ENCODE results near the gene PPTC7.
"Not testable (repeated sequence)": the region's sequence is repeated elsewhere in the genome, so short reads cannot be mapped to it uniquely, and the experiment has no call there.

Gene PPTC7

DNA sequence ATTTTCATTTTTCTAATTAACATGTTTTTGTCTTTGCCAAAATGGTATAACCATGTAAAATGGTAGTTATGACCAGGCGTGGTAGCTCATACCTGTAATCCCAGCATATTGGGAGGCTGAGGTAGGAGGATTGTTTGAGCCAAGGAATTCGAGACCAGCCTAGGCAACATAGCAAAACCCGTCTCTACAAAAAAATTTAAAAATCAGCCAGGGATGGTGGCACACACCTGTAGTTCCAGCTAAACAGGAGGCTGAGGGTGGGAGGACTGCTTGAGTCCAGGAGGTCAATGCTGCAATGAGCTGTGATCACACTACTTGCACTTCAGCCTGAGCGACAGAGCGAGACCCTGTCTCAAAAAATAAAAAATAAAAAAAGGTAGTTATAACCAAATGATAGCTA is 23.1 kb downstream of the PPTC7 start:
- DNase-seq = no peak

GRCh38 chr12:110558945-110559344 is 24.2 kb downstream of the PPTC7 start:
- DNase-seq = not testable (repeated sequence)

DNA sequence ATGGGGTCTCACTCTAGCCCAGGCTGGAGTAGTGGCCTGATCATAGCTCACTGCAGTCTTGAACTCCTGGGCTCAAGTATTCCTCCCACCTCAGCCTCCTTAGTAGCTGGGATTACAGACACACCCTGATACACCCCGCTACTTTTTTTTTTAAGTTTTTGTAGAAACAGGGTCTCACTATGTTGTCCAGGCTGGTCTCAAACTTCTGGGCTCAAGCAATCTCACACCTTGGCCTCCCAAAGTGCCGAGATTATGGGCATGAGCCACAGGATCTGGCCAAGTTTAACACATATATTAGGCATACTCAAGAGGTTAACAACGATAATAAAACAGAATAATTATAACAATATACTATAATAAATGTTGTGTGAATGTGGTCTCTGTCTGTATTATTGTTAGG is 25.8 kb downstream of the PPTC7 start:
- no peak for DNase-seq

DNA sequence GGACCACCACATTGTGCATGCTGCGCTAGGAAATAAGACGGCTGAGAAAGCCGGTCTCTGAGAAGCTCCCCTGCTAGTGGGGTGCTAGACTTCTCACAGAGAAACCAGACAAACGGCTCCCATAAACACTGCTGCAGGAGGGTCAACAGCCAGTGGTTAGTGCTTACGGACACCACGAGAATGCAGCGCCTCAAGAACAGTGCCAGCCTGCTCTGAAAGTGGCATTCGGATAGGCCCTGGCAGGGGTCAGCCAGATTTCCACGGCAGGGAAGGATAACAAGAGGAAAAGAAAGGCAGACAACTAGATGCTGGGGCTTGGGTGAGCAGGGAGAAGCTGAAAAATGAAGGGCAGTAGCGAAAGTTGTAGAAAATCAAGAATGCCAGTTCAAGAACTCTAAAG is 26.4 kb downstream of the PPTC7 start:
- DNase-seq = no peak

- DNase-seq = no peak
Observed at GRCh38 chr12:110555577-110556406, 27.3 kb downstream of the PPTC7 start.

DNA sequence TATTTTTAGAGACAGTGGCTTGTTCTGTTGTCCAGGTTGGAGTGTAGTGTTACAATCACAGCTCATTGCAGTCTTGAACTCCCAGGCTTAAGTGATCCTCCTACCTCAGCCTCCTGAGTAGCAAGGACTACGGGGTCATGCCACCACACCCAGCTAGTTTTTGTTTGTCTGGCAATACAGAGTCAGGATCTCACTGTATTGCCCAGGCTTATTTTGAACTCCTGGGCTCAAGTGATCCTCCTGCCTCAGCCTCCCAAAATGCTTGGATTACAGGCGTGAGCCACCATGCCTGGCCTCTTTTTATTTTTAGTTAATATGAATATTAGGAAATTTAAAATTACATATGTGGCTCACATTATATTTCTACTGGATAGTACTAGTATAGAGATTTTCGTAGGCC is 28.9 kb downstream of the PPTC7 start:
- DNase-seq = no peak

DNA sequence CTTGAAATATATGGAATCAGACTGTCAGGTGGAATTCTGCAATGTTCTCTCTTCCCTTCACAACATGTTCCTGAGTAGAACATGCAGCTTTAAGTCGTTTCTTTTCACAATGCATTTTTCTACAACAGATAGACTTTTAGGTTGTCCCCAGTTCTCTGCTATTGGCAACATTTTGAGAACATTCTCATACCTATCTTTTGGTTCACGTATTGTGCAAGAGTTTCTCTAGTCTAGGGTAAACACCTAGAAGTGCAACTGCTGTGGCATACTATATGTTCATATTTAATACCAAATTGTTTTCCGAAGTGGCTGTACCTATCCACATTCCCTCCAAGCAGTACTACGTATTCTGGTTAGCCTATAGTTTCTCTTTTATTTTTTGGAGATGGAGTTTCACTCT is 32.1 kb downstream of the PPTC7 start:
- DNase-seq = no peak

DNA sequence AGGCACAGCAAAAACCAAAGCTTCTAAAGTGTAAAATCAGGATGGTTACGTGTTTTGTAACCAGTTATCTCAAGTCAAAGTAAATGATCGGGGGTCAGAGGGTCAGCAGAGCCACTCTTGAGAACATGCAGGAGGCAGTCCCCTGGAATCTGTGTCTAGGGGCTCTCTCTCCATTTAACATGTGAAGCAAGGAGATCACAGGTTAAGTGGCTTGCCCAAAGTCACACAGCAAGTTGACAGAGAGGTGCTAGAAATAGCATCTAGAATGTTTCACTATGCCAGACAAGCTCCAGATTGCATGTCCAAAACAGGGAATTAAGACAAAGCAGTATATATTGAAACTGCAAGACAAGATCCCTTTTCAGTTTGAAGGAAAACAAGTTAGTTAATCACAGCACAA is 33.4 kb downstream of the PPTC7 start:
- DNase-seq = no peak

DNA sequence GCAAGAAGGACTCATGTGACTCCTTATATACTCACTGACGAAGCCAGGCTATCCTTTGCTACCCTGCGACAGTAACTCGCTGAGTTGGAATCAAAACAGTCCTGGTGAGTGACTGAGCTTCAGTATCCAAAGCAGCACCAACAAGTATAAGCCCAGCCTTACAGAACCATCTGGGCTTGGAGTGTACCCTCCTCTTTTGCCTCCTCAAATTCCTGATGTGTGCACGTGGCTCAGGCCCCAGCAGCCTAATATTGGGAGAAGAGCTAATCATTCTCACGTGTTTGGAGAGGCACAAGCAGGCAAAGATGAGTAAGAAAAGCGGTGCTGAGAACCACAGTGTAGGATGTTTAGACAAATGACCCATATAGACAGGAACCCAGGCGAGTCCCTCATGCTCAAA is 34.4 kb downstream of the PPTC7 start:
- DNase-seq = no peak

DNA sequence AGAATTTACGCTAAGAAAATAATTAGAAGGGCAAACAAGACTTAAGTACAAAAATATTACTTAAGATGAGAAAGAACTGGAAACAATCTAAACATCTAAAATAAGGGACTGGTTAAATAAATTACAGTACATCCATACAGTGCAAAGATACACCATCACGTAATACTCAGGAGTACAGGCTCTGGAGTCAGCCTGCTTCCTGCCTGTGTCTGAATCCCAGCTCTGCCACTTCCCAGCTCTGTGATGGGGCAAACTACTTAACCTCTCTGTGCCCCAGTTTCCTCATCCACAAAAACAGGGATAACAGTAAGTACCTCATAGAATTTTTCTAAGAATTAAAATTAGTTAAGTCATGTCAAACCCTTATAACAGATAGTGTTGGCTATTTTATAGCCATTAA is 36.0 kb downstream of the PPTC7 start:
- no peak for DNase-seq

- DNase-seq = no peak
Observed at GRCh38 chr12:110546339-110546738, 36.8 kb downstream of the PPTC7 start.

- DNase-seq = no peak
Observed at GRCh38 chr12:110545812-110546211, 37.3 kb downstream of the PPTC7 start.

DNA sequence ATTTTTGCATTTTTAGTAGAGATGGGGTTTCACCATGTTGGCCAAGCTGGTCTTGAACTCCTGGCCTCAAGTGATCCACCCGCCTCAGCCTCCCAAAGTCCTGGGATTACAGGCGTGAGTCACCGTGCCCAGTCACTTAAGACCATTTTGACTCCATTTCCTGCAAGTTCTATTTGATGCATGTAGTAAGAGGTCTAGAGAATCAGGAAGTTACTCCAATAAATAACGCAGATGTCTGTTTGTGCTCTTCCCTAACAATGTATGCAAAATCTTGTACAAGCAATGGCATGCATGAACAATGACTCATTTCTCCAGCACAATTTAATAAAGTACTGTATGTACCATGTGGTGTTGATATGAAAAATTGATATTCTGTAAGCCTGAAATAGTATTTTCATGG is 37.9 kb downstream of the PPTC7 start:
- not testable (repeated sequence) for DNase-seq

GRCh38 chr12:110543965-110544364 is 39.2 kb downstream of the PPTC7 start:
- no peak for DNase-seq

DNA sequence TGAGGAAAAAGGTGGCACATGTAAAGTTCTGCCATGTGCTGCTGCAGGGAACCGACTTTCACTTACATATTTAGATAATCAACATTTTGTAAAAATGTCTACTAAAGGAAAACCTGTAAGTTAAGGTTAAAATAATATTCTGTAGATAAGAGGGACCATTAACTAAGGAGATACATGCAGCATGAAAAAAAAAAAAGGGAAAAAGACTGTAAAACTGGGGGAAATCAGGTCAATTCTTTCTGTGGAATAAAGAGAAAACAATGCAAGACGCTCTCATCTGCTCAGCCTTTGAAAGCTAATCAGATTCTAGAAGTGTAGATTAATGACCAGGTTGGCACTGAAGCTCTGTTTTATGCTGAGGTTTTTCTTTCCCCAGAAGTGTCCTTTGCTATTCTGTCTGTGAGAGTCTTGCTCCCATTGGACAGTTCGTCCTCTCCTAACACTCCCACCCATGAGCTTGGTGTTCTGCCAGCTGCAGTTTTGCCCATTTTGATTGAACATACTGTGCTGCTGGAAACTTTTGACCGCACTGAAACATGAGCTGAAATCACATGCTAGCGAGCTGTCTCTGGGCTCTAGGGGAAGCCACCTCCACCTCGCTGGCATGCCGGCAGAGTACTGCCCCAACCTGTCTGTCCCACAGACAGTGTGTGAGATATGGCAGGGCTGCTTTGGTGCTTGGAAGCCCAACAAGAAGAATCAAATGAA is 39.7 kb downstream of the PPTC7 start:
- DNase-seq = no peak

DNA sequence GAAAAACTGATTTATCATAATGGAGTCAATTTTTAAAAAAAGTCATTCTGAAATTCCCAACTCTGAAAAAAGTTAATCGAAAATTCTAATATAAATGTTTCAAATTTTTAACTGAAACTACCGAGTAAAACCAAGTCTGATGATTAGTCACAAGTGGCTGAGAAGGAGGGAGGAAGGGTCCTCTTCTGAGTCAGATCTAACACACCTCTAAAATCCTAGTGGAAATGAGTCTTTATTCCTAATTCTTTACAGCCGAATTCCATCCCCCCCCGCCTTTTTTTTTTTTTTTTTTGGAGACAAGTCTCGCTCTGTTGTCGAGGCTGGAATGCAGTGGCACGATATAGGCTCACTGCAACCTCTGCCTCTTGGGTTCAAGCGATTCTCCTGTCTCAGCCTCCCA is 43.1 kb downstream of the PPTC7 start:
- DNase-seq = no peak

- DNase-seq = no peak
Observed at GRCh38 chr12:110538869-110539622, 44.1 kb downstream of the PPTC7 start.

DNA sequence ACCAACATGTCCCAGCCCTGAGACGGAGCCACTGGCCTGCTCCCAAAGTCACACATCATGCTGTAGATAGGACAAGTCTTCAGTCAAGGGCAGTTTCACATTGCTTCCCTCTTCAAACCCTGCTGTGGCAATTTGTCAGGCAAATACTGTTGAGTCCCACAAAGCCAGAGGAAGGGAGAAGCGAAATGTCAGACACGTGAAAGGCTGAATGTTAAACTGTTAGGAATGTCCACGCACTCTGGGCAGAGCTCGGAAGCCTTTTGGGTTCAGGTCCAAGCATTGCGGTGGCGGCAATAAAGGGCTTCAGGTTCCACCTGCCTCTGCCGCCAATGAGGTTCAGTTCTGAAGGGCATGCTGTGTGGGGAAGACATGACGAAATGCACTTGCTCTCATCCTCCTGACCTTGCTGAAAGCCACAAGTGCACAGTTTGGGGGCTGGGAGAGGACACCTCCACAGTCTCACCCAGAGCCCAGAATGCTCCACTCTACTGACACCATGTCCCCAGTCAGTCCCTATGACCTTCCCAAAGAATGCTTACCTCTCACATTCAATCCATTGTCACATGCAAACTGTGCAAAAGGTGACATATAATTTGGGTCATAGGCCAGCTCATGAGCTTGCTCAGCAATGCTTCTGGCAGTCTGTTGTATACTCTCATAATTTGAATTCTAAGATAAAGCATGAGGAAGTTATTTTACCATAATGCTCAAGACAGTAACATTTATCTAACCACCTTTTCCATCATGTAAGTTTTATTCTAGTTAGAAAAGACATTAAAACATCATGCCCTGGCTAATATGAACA is 45.3 kb downstream of the PPTC7 start:
- no peak for DNase-seq

DNA sequence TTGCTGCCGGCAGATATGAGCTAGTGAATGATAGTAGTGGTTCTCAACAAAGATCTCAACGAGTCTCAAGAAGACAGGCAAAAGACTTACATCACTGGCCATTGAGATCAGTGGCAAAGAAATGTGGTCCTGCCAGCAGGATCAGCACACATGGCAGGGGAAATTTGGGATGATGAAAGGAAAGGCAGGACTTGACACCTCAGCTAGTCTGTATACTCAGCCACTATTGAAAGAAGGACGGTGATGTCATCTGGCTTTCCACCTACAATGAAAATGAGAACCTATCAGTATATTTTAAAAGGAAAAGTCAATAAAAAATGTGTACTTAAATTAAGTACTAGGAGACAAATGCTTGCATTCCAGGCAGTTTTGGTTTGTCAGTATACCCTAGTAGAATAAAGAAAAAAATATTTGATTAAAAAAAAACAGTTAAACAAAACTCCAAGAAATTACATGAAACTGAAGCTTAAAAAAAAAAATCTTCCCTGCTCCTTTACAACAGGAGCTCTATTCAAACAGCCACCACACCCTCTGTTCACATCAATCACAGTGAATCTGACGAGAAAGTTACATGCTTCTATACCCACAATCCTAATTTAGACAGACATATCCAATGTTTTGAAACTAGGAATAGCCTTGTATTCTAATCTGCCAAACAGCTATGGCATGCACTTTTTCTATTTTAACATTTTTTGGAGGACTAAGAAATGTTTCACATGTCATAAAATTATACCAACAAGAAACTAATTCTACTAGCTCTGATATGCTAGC is 46.1 kb downstream of the PPTC7 start:
- no peak for DNase-seq

GRCh38 chr12:110534811-110535210 is 48.3 kb downstream of the PPTC7 start:
- no peak for DNase-seq

GRCh38 chr12:110533607-110534006 is 49.5 kb downstream of the PPTC7 start:
- DNase-seq = no peak

DNA sequence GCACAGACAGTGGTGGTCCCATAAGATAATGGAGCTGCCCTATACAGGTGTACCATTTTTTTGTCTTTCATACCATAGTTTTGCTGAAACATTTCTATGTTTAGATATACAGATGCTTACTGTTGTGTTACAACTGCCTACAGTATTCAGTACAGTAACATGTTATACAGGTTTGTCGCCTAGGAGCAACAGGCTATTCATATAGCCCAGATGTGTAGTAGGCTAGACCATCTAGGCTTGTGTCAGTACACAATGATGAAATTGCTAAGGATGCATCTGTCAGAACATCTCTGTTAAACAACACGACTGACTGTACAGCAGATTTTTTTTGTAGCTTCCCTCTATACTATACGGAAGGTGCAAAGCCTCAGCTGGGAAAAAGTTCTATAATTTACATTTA is 50.5 kb downstream of the PPTC7 start:
- DNase-seq = no peak

Measured in AML-193 (cell line).